ENCODE data around the gene BCAP29. TPM values are rescaled to one million over a fixed set of nuclear protein-coding genes. Genes with fewer than 3 reads are reported as not detected.

BCAP29 gene
- 29.2 and 46.2 TPM in 2 replicates for polyA plus RNA-seq (2012; rRNA removed)
- polyA plus RNA-seq (2012; cell fraction: cytosol; rRNA removed), result 57.5 and 62.3 TPM in 2 replicates
- polyA plus RNA-seq (2012; cell fraction: nucleus; rRNA removed), result 19.1 and 27.5 TPM in 2 replicates

- Histone ChIP-seq H3K9me2 (no peaks in the 10 kb centered on the region), H3K9ac (peak within 1 kb of the TSS; percentile 90), H3F3A (replicated peaks; ENCODE audit: insufficient read depth) (no peaks in the 10 kb centered on the region), H3K4me3 (ENCODE audit: low read depth in 2 of 2, low read length in 1 of 2) (peak within 1 kb of the TSS; percentile 77 to 98), H3K4me1 (ENCODE audit: control insufficient read depth in 1 of 2, insufficient read depth in 2 of 2, low read depth in 1 of 2, low read length in 1 of 2) (peaks cover 12 to 23% of the 10 kb centered on the region in 2 experiments; a peak in 2 of 4 replicates), H3K4me2 (peak within 1 kb of the TSS; percentile 70), H3K36me3 (replicated peaks in 1 of 2; ENCODE audit: control insufficient read depth in 1 of 2, insufficient read depth in 2 of 2, low read length in 1 of 2) (peaks cover 47 to 48% of the 10 kb centered on the region in 2 experiments), H2AFZ (ENCODE audit: low read depth) (peak within 1 kb of the TSS; percentile 80), H4K20me1 (ENCODE audit: insufficient read depth) (no peaks in the 10 kb centered on the region), H3K27me3 (ENCODE audit: insufficient read depth) (no peaks in the 10 kb centered on the region), H3K27ac (ENCODE audit: low read depth in 2 of 2, low read length in 1 of 2) (peak within 1 kb of the TSS; percentile 68 to 95), H3K79me2 (ENCODE audit: insufficient read depth) (peaks cover 61% of the 10 kb centered on the region), H3K9me3 (no peaks in the 10 kb centered on the region)
- WGBS (ENCODE audit: low lambda C conversion rate), result 1% methylated on average over 45 of the region's 89 CpGs
- DNase-seq, result peak; percentile 96
- ChIA-PET CTCF (interaction anchor here (0.6 to 1.9 kb wide), 17 partner anchors 14 to 299 kb away, joined by 3 to 11 read pairs (median 4); partner anchors contain the start of genes CBLL1, COG5 and DUS4L), POLR2A (interaction anchor here (0.5 to 2.2 kb wide), 6 partner anchors 16 to 431 kb away, joined by 3 to 14 read pairs (median 4); partner anchors contain the start of genes COG5 and DUS4L)
- TF ChIP-seq MXI1 (IDR thresholded peaks at IDR 0.05; ENCODE audit: low read depth, low read length) (peak; percentile 83), MEF2A (IDR thresholded peaks at IDR 0.05; ENCODE audit: borderline replicate concordance, low read depth) (no peak), EP300 (IDR thresholded peaks at IDR 0.05; ENCODE audit: borderline replicate concordance in 1 of 2, low read depth in 1 of 2, low read length in 1 of 2) (peak in 1 of 2 experiments; percentile 33; a peak in 1 of 4 replicates), GABPA (IDR thresholded peaks at IDR 0.05; ENCODE audit: low read depth) (no peak; the same call in 1 of the 2 replicates), GATA2 (CRISPR knock-in tag; IDR thresholded peaks at IDR 0.05) (no peak), REST (IDR thresholded peaks at IDR 0.05; ENCODE audit: low read depth, low read length) (no peak), USF2 (IDR thresholded peaks at IDR 0.05; ENCODE audit: borderline replicate concordance, low read depth, low read length) (no peak), YY1 (IDR thresholded peaks at IDR 0.05; ENCODE audit: low read depth) (no peak; the same call in 1 of the 2 replicates), RAD21 (IDR thresholded peaks at IDR 0.05; ENCODE audit: low read length) (peak; percentile 66), ZBTB33 (IDR thresholded peaks at IDR 0.05; ENCODE audit: borderline replicate concordance, low read depth) (peak; percentile 48; the same call in 1 of the 2 replicates), SMC3 (IDR thresholded peaks at IDR 0.05; ENCODE audit: low read depth, low read length) (peak; percentile 64), NFIC (IDR thresholded peaks at IDR 0.05; ENCODE audit: borderline replicate concordance) (peak; percentile 46), CHD2 (IDR thresholded peaks at IDR 0.05; ENCODE audit: low read length, partially characterized antibody) (peak; percentile 68), EZH2phosphoT487 (IDR thresholded peaks at IDR 0.05; ENCODE audit: borderline replicate concordance, low read depth) (no peak), FOSL2 (IDR thresholded peaks at IDR 0.05; ENCODE audit: borderline replicate concordance, low read depth) (no peak), USF1 (IDR thresholded peaks at IDR 0.05; ENCODE audit: borderline replicate concordance, low read depth) (no peak), CTCF (IDR thresholded peaks at IDR 0.05) (peak; percentile 41), RFX5 (IDR thresholded peaks at IDR 0.05; ENCODE audit: low read length) (peak; percentile 14; the same call in 1 of the 2 replicates), TEAD4 (IDR thresholded peaks at IDR 0.05; ENCODE audit: borderline replicate concordance, insufficient read depth) (0 out of 2 replicates have a peak, but pooled peaks have one; percentile 9), ELF1 (IDR thresholded peaks at IDR 0.05) (no peak), FOXM1 (IDR thresholded peaks at IDR 0.05; ENCODE audit: low read depth) (no peak)
These were observed at the start of gene BCAP29 for GRCh38 chr7:107579885-107580715. BCAP29 (plus strand) TSS chr7:107580246; CDS start chr7:107580773, 527 bp downstream.
